Measurements from ENCODE around the gene PANX1.

The PANX1 gene

DNA sequence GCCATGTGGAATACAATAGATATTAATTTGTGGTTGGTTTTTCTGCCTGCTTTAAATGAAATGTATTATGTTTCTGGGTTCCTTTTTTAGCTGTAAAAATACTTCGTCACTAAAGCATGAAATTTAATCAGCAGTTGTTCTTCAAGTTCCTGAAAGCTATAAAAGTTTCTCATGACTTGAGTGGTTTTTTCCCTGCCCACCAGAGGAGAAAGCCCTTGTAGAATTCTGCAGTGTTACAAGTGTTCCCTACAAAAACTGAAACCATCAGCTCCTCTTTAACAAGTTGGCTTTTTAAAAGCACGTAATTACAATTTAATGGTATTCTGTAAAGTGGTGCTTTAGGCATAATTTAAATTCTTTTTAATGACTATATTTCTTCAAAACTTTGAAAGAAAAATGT, 56.2 kb downstream of the PANX1 start:
- no peak for DNase-seq (ENCODE audit: low read depth in 2 of 2)

DNA sequence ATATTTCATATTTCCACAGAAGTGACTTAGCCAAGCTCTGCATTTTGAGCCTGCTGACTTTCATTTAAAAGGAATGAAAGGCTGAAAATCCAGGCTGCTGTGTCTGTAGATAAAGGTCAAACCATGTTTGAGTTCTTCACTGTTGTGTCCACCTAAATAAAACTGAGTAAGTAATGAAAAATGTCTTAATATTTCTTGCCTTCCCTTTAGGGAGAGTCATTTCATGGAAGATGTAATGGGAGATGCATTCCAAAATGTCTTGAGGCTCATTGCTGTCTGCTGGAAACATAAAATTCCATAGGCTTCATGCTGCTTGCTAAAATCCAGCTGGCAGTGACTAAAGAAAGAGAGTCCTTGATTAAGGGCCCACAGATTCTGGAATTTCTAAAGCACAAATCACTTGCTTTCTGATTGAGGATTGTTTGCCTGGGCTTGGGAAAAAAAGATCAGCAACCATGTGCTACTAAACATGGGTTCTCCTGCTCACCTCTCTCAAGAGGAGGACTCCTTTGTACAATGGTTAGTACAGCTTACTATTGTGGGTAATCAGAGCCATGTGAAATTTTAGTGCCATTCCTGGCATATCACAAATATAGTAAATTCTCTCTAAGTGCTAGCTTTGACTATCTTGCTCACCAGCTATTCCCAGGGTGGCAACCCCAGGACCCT, 56.9 kb downstream of the PANX1 start:
- DNase-seq (ENCODE audit: low read depth in 2 of 2), result no peak

DNA sequence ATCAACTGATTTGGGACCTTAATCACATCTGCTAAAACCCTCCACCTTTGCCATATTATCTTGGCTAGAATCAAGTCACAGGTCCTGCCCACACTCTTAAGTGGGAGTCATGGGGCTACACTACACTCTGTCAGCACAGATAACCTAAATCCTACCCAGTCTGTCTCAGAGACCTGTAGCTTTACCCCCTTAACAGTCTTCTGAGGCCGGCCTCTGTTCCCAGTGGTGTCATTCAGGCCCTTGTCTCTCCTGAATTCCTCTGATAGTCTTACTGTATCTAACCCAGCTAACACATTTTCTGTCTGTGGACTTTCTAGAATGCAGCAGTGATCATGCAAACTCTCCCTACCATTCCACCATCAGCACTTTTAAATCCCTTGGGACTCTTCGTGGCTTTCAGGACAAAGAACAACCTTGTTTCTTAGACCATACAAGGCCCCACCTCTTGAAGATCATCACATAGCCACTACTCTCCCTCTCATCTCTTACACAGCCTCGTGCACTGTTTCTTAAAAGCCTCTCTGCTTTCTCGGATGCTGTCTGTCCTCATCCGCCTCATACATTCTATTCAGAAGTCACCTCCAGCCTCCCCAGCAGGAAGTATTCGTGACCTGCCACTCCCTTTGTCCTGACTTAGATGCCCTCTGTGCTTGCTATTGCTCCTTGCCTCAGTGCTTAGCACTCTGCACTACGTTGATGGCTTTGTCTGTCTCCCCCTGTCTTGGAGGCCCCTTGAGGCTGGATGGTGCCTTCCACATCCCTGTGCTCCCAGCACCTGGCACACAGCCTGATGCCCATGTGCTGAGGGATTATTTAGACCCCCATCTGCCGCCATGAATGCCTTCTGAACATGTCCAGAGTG, 57.9 kb downstream of the PANX1 start:
- DNase-seq (ENCODE audit: low read depth in 2 of 2), result no peak

DNA sequence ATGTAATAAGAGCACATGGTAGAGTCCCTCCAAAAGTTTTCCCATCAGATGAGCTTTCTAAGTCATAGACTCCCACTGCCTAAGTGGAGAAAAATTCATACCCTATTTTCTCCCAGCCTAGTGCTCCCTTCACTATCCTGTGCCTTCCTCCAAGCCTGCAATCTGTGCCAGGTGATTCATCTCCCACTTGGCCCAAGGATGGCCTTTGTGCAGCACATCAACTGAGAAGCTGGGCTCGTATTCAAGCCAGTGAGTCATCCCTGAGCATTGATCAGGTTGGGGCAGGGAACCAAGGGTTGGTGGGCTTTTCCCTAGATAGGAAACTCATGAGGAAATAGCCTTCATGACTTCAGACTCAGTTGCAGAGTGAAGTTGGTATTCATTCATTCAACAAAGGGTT, 64.6 kb downstream of the PANX1 start:
- no peak for DNase-seq (ENCODE audit: low read depth in 2 of 2)

DNA sequence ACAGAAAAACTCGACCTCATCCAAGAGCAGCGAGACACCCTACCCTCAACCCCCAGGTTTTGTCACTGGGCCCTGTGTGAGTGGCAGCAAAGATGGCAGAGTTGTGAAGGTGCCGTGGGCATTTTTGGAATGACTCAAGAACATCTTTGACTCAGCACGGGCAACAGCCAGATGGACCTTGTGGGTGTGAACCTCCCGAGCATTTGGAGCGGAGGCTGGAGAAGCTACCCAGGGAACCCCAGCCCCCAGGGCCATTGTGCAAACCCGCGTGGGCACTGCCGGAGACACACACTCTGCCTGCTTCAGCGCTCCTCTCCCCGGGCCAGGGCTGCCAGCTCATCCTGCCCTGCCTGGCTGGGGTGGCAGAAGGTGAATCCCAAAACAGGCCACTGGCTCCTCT, 66.1 kb downstream of the PANX1 start:
- no peak for DNase-seq (ENCODE audit: low read depth in 2 of 2)

DNA sequence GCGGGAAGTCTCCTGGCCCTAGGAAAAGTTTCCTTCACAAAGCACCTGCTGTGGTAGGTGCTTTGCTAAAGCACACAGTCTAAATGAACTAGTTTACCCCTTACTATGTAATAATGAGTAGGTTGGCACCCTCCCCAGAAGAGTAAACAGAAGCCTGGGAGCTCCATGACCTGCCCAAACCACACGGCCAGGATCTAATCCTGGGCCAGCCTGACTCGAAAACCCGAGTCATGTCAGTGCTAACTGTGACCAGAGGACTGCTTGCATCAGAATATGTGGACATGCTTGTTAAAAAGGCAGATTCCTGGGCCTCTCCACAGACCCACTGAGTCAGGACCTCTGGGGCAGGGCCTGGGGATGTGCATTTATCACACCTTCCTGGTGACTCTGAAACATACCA, 67.7 kb downstream of the PANX1 start:
- no peak for DNase-seq (ENCODE audit: low read depth in 2 of 2)

DNA sequence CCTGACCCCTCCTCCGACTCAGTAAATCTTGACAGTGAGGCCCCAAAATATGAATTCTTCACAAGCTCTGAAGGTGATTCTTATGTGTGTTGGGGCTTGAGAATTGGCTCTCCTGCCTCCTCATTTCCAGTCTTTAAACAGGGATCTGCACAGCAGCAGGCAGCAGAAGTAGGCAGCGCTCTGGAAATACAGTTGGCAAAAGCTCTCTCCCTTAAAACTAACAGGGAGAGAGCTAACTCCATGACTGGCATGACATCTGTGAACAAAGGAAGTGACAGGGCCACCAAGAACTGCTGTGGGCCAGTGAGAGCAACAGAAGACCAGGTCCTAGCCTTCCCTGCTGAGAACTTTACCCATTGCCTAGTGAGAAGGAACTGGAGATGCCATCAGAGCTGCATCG, 70.1 kb downstream of the PANX1 start:
- DNase-seq (ENCODE audit: low read depth in 2 of 2), result no peak

DNA sequence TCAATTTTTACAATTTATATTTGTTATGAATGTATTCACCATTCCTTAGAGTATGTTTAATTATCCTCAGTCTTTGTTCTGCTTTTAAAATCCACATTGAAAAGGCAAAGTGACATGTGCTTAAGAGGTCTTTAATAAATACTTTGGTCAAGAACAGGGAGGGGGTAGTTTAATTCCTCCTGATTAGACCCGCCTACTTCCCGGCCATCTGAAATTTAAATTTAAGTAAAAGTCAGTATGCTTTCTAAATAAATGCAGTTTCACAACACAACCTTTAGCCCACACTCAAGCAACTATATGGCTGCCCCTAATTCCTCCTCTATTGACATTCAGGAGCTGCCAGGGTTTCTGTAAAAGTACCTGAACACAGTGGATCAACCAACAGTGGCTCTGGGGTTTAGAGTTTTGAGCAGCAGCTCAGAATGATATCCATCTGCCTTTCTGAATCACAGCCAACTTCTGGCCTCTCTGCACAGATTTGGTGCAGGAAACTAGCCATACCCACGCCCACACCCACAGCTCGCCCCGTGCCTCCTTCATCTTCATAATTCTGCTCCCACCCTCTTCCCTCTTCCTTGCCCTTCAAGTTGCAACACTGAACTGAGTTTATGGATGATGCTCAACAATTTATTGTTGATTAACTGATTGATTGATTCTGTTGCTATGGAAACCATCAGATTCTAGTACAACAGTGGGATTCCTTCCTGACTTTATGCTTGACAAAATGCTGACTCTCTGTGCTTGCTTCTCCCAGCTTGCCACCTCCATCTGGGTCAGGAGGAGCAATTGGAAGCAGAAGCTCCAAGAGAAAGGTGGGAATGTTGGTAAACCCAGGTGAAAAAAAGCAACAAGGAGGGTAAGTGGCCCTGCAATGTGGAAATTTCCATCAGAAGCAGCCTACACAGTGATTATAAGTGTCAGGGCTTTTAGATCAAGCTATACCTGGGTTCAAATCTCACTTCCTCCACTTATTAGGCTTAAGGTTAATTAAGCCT, 70.8 kb downstream of the PANX1 start:
- no peak for DNase-seq (ENCODE audit: low read depth in 2 of 2)

DNA sequence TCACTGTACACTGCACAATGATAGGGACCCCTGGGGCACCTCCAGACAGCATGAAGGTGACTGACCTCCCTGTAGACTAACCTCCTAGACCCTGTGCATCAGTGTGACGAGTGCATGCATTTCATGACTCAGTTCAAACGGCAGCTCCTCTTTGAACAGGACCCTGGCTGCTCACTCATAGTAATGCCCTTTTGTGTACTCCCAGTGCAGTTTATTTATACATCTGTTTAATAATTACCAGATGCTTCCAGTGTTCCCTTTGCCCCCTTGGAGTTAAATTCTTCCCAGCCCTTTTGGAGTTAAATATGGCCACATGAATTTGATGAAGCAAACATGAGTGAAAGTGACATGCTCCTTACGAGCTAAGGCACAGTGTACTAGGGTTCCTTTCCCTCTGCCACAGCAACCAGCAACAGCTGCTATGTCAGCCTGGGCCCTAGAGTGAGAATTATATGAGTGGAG, 72.4 kb downstream of the PANX1 start:
- no peak for DNase-seq (ENCODE audit: low read depth in 2 of 2)

DNA sequence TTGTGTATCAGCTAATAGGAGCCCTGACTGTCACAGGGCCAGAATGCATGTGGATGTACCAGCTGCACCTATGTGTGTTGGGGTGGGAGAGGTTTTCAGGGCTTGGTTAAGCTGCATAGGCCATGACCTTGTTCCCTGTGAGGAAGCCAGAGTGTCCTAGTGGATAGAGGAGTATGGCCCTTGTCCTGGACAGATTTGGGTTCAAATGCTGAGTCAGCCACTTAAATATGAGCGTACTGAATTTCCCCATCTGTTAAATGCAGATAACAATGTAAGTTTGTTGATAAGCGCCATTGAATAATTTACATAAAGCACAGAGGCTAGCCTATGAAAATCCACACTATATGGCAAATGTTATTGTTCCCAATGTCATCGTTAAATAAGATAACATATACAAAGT, 74.4 kb downstream of the PANX1 start:
- DNase-seq (ENCODE audit: low read depth in 2 of 2), result no peak

DNA sequence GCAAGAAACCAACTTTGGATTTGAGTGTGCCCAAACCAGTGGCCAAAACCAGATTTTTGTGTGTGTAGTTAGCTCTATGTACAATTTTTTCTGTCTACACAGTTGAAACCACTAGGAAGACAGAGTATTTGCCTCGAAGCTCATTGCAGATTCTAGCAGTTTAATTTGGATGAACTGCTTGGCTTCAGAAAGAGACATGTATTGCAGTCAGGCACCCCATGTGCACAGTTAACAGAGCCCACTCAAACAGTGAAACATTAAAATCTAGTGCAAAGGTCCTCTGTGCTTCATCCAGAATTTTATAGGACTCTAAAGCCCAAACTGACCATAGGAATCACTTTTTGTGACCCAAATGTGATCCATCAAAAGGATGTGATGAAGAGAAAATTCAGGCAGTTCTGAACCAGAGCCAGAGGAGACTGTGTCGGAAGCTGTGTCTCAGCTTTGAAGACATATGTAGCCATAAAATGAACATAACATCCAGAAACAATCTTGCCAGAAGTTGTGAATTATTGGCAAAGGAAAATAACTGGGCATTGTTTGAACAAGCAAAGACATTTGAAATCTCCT, 82.7 kb downstream of the PANX1 start:
- DNase-seq (ENCODE audit: low read depth in 2 of 2), result no peak

DNA sequence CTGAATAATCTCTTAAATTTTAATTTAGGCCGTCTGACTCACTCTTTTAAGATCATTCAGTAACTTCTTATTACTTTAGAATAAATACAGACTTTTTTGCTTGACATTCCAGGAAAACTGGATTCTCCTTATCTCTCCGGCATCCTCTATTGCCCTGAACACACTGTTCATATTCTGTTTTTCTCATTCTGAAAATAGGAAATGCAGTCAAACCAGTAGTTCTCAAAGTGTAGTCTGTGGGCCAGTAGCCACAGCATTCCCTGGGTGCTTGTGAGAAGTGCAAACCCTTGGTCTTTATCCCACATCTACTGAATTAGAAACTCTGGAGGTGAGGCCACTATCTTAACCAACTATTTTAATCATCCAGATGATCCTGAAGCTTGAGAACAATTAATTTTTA, 84.3 kb downstream of the PANX1 start:
- no peak for DNase-seq (ENCODE audit: low read depth in 2 of 2)

DNA sequence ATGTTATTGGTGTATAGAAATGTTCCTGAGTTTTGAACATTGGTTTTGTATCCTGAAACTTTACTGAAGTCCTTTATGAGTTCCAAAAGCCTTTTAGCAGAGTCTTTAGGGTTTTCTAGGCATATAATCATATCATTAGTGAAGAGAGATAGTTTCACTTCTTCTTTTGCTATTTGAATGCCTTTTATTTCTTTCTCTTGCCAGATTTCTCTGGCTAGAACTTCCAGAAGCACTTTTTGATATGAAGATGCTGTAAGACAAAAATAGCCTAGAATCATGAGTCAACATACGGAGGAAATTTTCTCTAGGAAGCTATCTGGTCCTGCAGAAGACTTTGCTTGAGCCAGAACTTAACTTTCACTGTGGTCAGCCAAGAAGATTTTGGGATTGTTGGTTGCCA, 89.1 kb downstream of the PANX1 start:
- DNase-seq (ENCODE audit: low read depth in 2 of 2), result no peak

DNA sequence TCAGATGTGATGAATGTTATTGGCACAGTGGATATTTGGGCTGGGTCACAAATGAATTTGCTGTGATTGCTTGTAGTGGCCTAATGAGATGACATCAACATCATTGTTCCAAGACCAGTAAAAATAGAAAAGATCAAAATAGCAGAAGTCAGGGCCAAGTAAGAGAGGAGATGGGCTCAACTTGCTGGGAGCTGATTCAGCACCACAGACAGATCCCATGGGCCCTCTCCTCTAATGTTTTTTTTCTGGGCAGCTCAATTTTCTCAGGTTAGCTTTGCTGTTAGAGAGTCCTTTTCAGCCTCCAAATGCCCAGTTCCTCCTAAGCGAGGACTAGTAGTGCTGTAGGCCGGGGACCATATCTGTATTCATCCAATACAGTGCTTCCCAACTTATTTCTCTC, 89.7 kb downstream of the PANX1 start:
- no peak for DNase-seq (ENCODE audit: low read depth in 2 of 2)

DNA sequence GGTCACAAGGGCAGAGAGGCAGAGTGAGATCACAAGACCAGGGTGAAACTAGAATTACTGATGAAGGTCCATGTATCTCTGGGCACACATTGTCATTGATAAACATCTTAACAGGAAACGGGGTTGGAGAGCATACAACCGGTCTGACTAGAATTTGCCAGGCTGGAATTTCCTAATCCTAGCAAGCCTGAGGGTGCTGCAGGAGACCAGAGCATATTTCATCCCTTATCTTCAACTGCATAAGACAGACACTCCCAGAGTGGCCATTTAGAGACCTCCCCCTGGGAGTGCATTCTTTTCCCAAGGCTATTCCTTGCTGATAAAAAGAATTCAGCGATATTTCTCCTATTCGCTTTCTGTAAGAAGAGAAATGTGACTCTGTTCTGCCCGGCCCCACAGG, 91.1 kb downstream of the PANX1 start:
- DNase-seq (ENCODE audit: low read depth in 2 of 2), result no peak

DNA sequence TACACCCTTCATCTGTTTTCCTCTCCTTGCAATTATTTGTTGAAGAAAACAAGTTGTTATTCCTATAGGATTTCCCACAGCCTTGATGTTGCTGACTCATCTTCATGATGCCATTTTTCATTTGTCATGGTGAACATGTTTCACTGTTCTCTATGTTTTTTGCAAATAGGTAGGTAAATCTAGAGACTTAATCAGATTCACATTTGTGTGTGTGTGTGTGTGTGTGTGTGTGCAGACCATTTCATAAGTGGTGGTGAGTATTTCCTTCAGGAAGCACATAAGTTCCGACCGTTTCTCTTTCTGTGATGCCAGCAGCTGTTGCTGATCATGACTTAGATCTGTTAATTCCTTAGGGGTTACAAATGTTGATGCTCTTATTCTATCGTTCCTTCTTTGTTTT, 95.4 kb downstream of the PANX1 start:
- DNase-seq (ENCODE audit: low read depth in 2 of 2), result no peak
